ENCODE measurements around the gene TMEM178B. TPM values are rescaled to one million over a fixed set of nuclear protein-coding genes. Genes with fewer than 3 reads are reported as not detected.

The TMEM178B gene
- total RNA-seq, 6 experiments from 2014 or later: under 0.01 to 0.53 (median 0.13) TPM; not detected in 2

DNA sequence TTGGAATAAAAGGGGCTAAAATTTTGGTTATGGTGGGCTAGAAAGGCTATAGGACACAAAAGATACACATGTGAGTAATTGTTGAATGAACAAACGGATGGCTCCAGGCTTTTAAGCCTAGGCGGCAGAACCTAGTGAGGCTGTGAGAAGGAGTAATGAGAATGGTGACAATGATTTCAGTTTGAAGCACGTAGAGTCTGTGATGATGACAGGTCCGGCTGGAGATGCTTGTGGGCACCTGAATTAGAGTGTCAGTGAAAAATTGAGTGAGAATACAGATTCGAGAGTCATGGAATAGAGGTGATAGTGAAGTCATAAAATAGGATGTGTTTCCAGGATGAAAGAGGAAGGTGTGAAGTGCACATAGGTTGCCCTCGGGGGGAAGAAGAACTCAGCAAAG, 170.6 kb downstream of the TMEM178B start:
- H3K9me3 ChIP-seq: no peaks in the 10 kb centered on the region
- DNase-seq (no peak), ATAC-seq (no peak)
- no peaks in the 10 kb centered on the region for H3K4me1 ChIP-seq
- no peak overlapping the region for H3K27ac ChIP-seq
- intact Hi-C loops (cut with DNase I): no loop called here
- no peak for TF ChIP-seq POLR2A (IDR thresholded peaks at IDR 0.05)
- TF ChIP-seq, protein P1, sequence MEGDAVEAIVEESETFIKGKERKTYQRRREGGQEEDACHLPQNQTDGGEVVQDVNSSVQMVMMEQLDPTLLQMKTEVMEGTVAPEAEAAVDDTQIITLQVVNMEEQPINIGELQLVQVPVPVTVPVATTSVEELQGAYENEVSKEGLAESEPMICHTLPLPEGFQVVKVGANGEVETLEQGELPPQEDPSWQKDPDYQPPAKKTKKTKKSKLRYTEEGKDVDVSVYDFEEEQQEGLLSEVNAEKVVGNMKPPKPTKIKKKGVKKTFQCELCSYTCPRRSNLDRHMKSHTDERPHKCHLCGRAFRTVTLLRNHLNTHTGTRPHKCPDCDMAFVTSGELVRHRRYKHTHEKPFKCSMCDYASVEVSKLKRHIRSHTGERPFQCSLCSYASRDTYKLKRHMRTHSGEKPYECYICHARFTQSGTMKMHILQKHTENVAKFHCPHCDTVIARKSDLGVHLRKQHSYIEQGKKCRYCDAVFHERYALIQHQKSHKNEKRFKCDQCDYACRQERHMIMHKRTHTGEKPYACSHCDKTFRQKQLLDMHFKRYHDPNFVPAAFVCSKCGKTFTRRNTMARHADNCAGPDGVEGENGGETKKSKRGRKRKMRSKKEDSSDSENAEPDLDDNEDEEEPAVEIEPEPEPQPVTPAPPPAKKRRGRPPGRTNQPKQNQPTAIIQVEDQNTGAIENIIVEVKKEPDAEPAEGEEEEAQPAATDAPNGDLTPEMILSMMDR (IDR thresholded peaks at IDR 0.05): no peak
- WGBS (ENCODE audit: insufficient coverage, low coverage, low lambda C conversion rate, missing lambda C conversion rate): 55% methylated on average over 6 of the region's 6 CpGs
- H3K4me3 ChIP-seq: no peak overlapping the region
- no peaks in the 10 kb centered on the region for H3K36me3 ChIP-seq
- no peaks in the 10 kb centered on the region for H3K27me3 ChIP-seq

DNA sequence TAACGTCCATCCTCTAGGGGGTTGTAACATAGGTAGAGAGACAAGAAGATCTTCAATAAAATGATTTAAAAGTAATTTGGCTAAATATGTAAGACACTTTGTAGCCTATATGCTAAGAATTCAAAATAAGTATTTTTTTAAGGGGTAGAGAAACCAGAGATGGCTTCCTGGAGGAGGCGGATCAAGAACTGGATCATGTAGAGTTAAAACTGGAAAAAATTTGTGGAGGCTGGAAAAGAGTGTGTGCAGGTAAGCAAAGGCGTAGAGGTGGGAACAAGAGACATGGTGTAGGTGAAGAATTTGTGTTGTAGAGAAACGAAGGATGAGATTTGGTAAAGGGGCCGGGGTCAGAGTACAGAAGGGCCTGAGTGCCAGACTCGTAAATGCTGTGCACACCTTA, 172.6 kb downstream of the TMEM178B start:
- intact Hi-C loops (cut with DNase I): no loop called here
- Histone ChIP-seq H3K4me1 (no peaks in the 10 kb centered on the region), H3K27me3 (no peaks in the 10 kb centered on the region), H3K27ac (no peak overlapping the region), H3K4me3 (no peak overlapping the region), H3K36me3 (no peaks in the 10 kb centered on the region), H3K9me3 (no peaks in the 10 kb centered on the region)
- ATAC-seq (no peak), DNase-seq (no peak)
- WGBS (ENCODE audit: insufficient coverage, low coverage, low lambda C conversion rate, missing lambda C conversion rate): 60% methylated on average over 6 of the region's 6 CpGs
- no peak for TF ChIP-seq POLR2A (IDR thresholded peaks at IDR 0.05)
- TF ChIP-seq, protein P1 (IDR thresholded peaks at IDR 0.05): no peak

DNA sequence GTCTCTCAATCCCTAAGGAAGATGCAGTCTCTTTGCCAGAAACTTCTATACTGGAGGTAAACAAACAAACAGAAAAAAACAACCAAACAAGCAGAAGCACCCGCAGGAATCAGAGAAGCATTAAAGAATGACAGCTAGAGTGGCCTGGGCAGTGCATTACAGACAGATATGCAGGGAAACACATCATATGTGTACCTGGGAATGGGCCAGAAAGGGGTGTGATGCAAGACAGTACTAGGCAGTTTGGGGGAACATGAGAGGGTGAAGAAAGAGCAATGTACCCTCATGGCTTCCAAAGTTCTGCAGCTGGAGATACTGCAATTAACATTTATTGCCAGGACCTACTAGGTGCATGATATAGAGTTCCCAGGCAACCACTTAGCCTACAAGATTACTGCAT, 177.3 kb downstream of the TMEM178B start:
- ATAC-seq: no peak
- Histone ChIP-seq H3K36me3 (no peaks in the 10 kb centered on the region), H3K4me3 (no peak overlapping the region)

DNA sequence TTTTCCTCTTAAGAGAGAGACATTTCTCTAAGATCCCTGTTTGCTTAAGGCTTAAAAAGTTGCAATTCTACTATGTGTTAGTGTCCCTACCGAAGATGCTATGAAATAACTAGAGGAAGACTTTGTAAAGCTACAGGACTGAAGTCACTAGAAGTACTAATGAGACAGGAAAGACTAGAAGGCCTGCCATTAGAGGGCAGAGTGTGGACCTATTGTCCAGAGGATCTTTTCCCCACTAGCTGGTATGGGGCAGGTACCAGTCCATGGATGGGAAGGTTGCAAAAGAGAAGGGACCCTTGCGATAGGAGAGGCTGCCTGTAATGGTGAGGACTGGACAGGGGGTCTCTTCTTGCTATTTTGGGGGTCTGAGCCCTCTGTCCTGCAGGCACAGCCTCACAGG, 178.1 kb downstream of the TMEM178B start:
- Histone ChIP-seq H3K27ac (no peak overlapping the region), H3K9me3 (no peaks in the 10 kb centered on the region), H3K36me3 (no peaks in the 10 kb centered on the region), H3K27me3 (no peaks in the 10 kb centered on the region), H3K4me3 (no peak overlapping the region), H3K4me1 (no peaks in the 10 kb centered on the region)
- 58% methylated on average over 2 of the region's 2 CpGs for WGBS (ENCODE audit: insufficient coverage, low coverage, low lambda C conversion rate, missing lambda C conversion rate)
- peak in 1 of 4 donors; percentile 22 for ATAC-seq
- intact Hi-C loops (cut with DNase I): no loop called here
- DNase-seq: no peak
- TF ChIP-seq, protein P1 (IDR thresholded peaks at IDR 0.05): peak in 1 of 4 donors; percentile 36
- no peak for TF ChIP-seq POLR2A (IDR thresholded peaks at IDR 0.05)

More for the DNA sequence above, 177.3 kb downstream of the TMEM178B start:
- 31% methylated on average over 1 of the region's 1 CpG for WGBS (ENCODE audit: insufficient coverage, low coverage, low lambda C conversion rate, missing lambda C conversion rate)
- no peaks in the 10 kb centered on the region for H3K9me3 ChIP-seq
- H3K4me1 ChIP-seq: no peaks in the 10 kb centered on the region
- TF ChIP-seq POLR2A (IDR thresholded peaks at IDR 0.05): no peak
- TF ChIP-seq, protein P1 (IDR thresholded peaks at IDR 0.05): no peak
- intact Hi-C loops (cut with DNase I): no loop called here
- H3K27ac ChIP-seq: no peak overlapping the region
- no peak for DNase-seq
- no peaks in the 10 kb centered on the region for H3K27me3 ChIP-seq

DNA sequence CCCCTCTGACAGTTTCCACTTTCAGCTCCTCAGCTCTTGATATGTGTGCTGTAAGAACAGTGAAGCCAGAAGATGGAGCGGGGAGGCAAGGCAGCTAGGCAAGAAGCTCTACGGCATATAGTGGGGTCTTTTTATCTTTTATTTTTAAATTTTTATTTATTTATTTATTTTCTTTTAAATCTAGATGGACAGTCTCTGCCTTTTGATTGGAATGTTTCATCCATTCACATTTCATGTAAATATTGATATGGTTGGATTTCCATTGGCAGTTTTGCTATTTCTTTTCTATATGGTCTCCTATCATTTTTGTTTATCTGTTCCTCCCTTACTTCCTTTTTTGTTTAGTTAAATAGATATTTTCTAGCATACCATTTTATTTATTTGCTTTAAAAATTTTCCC, 183.7 kb downstream of the TMEM178B start:
- no peak for TF ChIP-seq POLR2A (IDR thresholded peaks at IDR 0.05)
- TF ChIP-seq, protein P1 (IDR thresholded peaks at IDR 0.05): no peak
- H3K4me3 ChIP-seq: no peak overlapping the region
- no peaks in the 10 kb centered on the region for H3K36me3 ChIP-seq
- no peak overlapping the region for H3K27ac ChIP-seq
- DNase-seq (no peak), ATAC-seq (no peak)
- peaks cover 0 to 3% (median 0%) of the 10 kb centered on the region in 4 donors for H3K9me3 ChIP-seq
- no peaks in the 10 kb centered on the region for H3K4me1 ChIP-seq
- intact Hi-C loops (cut with DNase I): no loop called here
- 68% methylated on average over 2 of the region's 2 CpGs for WGBS (ENCODE audit: insufficient coverage, low coverage, low lambda C conversion rate, missing lambda C conversion rate)
- H3K27me3 ChIP-seq: no peaks in the 10 kb centered on the region

Data from right lobe of liver (tissue), 6 donors.